ENCODE results near the gene PIK3R3.

The PIK3R3 gene

DNA sequence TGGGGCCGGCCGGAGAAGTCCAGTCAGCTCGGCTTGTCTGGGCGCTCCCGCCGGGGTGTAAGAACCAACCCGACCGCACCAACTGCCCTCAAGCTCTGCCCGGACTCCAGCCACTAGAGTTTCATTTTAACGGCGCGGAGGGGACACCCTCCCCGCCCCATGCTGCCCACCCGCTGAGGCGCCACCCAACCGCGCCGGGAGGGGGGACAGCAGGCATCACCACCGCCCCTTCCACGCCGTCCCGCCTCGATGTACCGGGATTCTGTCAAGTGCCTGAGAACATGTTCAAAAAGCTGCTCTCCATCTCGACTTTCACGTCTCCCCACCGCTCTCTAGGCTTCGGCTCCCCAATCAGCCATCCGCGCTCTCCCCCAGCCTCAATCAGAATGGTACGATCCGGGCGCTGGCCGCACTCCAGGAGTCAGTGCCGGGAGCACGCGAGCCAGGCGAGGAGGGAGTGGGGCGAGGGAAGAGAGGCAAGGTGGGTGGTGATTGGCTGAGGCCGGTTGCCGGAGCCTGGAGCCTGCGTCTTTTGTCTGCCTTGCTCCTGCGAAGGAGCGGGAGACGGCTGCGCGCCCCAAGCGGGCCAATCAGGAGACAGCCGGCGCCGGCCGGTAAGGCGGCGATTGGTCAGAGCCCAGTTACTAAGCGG lies at the start of gene PIK3R3:
PIK3R3 (minus strand) TSS at position 101 of the 652 bp plus-strand sequence. CDS start 677 bp downstream, outside the sequence.
- DNase-seq (ENCODE audit: low read depth in 3 of 3) = peak; percentile 67 to 68 (median 68)

DNA sequence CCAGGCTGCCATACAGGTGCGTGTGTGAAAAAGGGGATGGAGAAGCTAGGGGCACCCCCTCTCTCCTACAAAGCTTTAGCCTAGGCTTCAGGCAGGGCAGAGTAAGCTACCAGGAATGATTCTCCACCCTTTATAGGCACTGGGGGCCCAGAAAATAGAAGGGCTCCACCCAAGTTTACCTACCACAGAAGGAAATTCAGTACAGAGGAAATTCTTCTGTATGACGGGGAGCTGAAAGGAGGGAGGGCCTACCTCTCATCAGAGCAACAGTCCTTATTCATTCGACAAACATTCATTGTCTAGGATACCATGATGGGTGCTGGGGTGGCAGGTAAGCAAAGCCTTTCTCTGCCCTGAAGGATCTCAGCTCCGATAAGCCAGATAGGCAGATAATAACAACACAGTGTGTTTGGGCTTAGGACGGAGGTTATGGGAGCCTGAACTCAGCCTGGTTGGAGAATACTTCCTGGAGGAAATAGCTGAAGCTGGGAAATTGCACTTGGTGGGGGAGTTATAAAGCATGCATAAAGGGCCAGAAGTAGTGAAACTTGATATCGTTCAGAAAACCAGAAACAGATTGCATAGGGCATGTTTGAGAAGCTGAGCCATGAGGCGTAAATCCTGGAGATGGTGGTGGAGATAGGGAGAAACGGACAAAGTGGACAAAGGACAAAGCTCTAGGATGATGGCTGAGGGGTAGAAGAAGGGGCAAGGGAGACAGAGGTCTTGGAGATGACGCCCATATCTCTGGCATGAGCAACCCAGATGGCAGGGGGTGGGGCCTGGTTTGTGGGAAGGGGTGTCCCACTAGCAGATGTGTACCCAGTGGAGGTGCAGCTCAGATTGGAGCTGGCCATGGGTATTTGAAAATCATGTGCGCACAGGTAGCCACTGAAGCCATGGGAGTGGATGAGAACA lies 49.2 kb upstream of the PIK3R3 start:
- no peak for DNase-seq (ENCODE audit: low read depth in 3 of 3)

DNA sequence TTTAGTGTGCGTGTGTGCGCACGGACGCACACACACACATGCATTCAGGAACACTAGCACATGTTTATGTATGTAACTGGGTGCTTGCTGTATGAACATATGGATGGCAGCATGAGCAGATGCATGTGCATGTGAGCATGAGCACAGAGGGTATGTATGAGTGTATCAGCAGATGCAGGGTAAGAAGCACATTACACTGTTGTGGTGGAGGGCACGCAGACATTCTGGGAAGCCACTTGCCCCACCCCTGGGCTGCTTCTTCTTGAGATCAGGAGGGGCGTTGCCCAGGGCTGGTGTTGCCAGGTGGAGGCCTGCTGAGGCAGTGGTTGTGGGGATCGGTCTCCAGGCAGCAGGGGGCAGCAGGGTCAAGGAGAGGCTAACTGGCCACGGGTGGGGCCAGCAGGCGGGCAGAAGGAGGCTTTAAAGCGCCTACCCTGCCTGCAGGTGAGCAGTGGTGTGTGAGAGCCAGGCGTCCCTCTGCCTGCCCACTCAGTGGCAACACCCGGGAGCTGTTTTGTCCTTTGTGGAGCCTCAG lies 47.7 kb upstream of the PIK3R3 start:
- no peak for DNase-seq (ENCODE audit: low read depth in 3 of 3)

DNA sequence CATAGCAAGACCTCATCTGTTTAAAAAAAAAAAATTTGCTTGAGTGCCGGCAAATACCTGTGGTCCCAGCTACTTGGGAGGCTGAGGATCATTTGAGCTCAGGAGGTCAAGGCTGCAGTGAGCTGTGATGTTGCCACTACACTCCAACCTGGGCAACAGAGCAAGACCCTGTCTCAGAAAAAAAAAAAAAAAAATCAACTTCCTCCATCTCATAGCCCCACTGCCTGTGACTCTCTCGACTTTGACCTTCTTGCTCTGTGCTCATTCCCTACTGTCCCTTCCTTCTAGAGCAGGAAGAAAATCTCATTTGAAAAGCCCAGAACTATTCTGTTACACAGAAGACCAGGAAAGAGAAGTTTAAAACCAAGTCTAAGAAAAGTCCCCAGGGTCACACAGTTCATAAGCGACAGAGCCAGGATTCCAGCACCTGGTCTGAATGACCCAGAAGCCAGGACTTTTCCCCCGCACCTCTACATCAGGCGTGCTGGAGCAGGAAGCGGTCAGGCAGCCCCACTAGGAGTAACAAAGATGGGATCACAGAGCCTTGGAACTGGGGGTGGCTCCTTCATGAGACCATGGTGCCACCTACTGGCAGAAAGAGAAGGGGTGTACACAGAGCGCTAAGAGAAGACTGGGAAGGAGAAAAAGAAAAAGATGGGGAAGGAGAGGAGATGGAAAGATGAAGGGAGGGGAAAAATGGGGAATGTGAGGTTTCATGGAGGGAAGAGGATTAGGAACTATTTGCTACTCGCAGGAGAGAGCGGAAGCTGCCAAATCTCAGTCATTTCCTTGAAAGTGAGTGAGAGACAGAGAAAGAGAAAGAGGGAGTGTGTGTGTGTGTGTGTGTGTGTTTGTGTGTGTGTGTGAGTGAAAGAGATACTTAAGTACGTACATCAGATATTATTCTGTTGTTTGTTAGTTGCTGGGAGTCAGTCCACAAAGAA lies 47.0 kb upstream of the PIK3R3 start:
- DNase-seq (ENCODE audit: low read depth in 3 of 3) = peak in 1 of 3 experiments; percentile 32

DNA sequence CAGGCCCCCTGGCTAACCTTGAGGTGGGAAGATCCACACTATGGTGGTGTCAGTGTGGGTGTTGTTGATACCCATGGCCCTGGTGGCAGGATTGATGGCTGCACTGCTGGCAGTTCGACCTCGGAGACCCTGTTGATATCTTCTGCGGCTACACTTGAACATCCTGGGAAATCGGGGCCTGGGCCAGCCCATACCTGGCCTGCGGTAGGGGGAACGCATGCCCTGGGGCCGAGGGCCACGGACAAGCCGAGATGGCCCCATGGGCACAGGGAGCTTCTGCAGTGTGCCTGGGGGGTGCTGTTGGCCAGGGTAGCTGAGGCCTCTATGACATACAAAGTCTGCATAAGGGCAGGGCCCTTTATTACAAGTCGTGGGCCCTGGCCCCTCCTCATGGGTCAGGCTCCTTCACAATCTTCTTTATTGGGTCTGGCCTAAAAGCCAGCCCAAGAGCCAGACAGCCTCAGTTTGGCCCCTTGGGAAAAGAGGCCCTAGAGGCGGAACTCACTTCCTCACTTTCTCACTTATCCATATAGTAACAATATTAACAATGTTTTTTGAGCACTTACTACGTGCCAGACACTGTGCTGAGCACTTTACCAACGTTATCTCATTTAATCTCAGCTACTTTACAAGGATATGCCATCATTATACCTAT lies 43.9 kb upstream of the PIK3R3 start, which contains the start of gene P3R3URF:
P3R3URF (minus strand) TSS at position 278 of the 655 bp plus-strand sequence; CDS start at position 261, 17 bp downstream.
- no peak for DNase-seq (ENCODE audit: low read depth in 3 of 3)

DNA sequence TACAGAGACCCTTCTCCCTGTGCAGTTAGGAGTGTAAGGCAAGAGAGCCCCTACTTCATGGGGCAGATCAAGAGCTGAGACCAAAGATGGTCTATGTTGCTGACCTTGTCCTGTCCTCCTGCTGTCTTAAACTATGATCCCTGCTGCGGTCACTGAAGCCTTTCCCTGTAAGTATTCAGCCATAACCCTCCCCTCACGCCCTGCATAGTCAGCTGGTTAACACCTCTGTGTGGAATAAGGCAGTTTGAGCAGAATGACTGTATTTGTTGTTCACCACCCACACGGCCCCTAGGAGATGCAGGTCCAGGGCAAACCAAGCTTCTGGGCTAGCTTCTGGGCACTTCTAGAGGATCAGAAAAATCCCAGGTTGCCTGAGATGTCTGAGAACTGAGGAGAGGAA lies 42.8 kb upstream of the PIK3R3 start:
- DNase-seq (ENCODE audit: low read depth in 3 of 3) = no peak

DNA sequence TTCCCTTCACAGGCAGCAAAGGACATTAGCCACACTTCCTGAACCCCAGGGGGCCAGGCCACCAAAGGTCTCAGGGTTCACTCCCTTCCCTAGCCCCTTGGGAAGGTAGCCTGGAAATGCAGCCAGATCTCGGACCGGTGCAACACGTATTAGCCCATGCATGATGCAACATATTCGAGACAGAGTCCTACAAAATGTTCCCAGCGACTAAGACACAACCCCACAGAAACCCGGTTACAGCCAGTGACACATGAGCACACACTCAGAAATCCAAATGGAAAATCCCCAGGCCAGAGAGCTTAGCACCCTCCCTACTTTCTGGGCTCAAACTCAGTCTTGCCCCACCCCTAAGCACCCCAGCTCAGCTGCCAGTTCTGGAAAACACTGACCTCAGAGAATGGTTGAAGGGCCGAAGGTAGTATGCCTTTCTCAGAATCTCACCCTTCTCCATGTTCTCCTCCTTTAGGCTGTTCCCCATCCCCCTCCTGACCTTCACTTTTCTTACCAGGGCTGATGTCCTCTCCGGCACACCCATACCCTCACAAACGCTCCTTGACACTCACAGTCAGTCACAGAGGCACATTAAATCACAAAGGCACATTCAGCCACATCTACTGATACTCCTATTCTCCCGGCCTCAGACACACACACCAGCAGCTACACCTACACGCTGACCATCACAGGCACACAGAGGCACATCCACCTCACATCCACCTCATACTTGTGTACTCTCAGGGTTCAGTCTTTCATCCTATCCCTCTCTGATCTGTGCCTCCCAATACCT lies 42.2 kb upstream of the PIK3R3 start, which contains the start of gene TSPAN1:
TSPAN1 (plus strand) TSS at position 640 of the 784 bp plus-strand sequence. CDS start 6,021 bp downstream, outside the sequence.
- DNase-seq (ENCODE audit: low read depth in 3 of 3) = no peak

DNA sequence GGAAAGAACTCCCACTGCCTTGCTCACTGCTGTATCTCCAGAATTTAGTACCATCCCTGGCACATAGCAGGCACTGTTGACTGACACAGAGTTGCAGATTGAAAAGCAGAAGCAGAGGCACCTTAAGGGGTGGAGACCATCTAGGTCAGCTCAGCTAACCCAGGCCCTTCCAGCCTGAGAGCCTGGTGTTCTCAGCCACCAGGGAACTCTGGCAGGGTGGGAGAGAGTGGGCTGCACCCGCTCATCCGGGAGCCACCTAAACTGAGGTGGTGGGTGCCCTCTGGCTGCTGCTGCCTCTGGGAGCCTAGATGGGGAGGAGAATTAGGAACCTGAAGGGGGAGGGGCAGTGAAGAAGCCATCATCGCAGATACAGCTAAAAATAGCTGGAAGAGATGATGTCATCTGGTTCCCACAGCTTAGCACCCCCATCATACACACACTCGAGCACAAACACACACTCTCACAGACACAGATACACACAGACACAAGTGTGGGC lies 41.0 kb upstream of the PIK3R3 start:
- DNase-seq (ENCODE audit: low read depth in 3 of 3) = no peak

DNA sequence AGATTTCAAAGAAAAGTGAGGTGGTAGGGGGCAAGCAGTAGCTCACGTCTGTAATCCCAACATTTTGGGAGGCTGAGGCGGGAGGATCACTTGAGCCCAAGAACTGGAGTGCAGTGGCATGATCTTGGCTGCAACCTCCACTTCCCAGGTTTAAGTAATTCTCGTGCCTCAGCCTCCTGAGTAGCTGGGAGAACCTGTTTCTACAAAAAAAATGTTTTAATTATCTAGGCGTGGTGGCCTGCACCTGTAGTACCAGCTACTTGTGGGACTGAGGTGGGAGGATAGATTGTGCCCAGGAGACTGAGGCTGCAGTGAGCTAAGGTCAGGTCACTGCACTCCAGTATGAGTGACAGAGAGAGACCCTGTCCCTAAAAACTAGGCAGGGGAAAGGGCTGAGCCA lies 39.9 kb upstream of the PIK3R3 start:
- no peak for DNase-seq (ENCODE audit: low read depth in 3 of 3)

DNA sequence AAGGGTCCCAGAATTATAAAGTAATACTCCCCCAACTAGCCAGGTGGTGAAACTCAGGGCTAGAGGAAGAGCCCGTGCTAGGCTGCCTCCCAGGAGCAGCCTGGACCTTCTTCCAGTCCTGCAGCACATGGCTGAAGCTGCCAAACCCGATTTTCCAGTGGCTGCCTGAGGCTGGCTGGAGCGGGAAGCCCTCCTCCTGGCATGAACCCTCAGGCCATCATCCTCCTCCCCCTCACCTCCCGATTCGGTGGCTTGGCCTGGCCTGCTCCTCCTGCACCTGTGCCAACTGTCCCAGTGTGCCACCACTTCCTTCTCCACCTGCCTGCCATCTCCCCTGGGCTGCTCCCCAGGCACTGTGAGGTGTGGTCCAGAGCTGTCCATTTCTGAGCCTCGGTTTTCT lies 39.4 kb upstream of the PIK3R3 start:
- no peak for DNase-seq (ENCODE audit: low read depth in 3 of 3)

DNA sequence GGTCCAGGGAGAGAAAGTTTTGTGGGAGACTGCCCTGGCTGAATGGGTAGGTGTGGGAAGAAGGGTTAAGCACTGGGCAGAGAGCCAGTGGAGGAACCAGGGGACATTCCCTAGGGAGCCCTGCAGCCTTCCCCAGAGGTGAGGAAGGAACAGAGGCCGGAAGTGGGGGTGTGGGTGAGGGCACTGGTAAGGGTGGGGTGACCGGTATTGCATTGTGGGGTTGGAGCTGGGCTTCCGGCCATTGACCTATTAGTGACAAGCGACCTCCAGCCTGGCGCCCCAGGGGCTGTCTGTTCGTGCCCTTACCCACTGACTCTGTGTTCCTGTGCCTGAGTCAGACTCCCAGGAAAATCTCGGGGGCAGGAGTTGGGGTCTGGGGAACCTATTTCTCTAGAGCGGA lies 38.9 kb upstream of the PIK3R3 start:
- no peak for DNase-seq (ENCODE audit: low read depth in 3 of 3)

DNA sequence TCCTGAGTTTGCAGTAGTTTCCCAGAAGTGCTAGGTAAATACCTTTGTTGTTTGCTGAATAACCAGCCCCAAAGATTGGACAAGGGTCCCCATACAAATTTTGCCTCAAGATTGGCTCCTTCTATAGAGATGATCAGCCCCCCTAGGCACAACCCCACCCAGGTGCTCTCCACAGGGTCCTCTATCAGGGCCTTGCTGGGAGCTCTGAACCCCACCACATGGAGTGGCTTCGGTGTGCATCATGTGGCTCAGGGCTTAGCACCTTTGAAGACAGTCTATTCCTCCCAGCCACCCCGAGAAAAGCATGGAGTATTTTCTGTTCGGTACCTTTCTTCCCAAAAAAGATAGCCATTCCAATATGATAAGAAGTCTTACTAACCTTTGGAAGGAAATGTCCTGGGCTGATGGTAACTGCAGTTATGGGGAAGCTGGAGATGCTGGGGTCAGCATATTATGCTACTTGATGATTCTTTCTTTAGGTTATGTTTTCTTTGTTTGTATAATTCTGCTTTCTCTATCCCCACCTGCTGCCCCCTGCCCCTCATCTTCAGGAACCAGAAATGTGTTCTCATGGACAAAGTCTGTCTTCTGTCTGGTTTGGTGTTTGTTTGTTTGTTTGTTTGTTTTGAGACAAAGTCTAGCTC lies 37.5 kb upstream of the PIK3R3 start:
- DNase-seq (ENCODE audit: low read depth in 3 of 3) = no peak

DNA sequence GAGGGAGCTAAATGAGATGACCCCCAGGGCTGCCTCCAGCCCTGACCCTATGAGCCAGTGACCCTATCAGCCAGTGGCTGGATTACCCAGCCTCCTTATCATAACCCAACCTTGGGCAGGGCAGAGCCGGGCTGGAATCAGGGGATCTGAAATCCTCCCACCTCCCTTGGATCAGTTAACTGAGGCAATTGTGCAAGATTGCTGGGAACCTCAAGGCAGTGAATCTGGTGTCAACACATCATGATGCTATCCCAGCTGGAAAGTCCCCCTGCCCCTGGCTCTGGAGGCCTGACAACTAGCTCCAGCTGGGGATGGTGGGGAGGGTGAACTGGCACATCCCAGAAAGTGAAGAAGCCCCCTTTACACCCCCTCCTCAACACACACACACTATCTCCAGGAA lies 36.0 kb upstream of the PIK3R3 start:
- no peak for DNase-seq (ENCODE audit: low read depth in 3 of 3)

DNA sequence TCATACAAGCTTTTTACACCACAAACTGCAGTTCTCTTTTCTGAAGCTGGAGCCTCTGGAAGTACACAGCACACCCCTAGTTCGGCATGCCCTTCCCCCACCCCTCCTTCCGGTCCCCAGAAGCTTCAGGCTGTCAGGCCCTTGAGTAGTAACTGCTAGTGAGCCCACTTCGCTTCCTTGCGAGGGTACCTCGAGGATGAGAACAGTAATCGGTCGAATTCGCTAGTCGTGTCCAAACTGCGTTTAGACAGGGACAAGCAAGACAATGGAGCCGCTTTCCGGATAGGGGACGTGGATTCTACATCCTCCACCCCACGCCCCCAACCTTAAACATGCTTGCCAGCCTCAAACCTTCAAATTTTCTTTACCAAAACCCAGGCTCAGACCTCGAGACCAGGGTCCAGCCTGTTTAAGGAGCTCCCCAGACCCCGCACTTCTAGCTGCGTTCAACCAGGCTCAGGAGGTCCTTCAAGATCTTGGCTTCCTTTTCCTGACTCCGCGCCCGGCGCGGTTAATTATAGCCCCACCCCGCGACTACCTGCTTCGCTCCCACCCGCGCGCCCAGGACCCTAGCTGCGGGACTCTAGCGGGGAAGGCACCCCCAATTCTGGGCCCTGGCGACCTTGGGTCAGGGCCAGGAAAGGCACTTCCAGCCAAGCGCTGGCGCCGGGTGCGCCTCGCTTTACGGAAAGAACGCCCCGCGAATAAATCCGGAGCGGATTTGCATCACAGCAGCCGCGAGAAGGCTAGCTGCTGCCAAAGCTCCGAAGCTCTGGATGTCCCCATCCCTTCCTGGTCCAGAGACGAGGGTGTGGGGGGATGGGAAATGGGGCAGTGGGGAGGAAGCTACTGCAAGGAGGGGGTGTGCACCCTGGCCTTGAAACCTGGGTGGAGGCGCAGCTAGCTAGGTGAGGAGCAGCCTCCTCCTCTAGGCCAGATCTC lies 34.4 kb upstream of the PIK3R3 start:
- peak; percentile 3 to 23 (median 21) for DNase-seq (ENCODE audit: low read depth in 3 of 3)

DNA sequence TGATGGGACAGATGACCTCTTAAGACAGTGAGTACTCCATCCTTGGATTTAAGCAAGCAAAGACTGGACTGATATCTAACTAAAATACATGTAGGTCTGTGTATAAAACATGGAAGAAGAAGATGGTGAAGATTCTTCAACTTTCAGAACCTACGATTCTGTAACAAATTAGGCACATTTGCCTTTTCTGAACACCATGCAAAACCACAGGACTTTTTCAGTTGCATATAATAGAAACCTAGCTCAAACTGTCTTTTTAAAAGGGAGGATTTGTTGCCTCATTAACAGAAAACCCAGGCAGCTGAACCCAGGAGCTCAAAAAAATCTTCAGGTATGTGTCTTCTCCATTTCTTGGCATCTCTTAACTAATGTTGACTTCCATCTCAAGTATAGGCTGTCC lies 27.8 kb upstream of the PIK3R3 start:
- DNase-seq (ENCODE audit: low read depth in 3 of 3) = no peak

DNA sequence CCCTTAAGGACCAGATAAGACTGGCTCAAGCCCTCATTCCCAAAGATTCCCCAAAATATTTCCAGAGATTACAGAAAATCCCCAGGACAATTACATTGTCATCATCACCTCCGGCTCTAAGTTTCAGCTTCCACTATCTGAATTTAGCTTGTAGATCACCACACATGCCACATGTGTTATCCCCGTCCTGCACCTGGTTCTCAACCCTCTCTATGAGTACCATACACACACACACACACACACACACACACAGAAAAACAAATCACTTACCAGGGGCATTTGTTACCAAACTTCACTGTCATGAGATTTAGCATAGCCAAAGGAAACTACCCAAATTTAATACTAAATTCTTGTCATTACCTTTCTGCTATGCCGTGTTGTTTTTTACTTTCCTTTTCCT lies 27.1 kb upstream of the PIK3R3 start:
- no peak for DNase-seq (ENCODE audit: low read depth in 3 of 3)

DNA sequence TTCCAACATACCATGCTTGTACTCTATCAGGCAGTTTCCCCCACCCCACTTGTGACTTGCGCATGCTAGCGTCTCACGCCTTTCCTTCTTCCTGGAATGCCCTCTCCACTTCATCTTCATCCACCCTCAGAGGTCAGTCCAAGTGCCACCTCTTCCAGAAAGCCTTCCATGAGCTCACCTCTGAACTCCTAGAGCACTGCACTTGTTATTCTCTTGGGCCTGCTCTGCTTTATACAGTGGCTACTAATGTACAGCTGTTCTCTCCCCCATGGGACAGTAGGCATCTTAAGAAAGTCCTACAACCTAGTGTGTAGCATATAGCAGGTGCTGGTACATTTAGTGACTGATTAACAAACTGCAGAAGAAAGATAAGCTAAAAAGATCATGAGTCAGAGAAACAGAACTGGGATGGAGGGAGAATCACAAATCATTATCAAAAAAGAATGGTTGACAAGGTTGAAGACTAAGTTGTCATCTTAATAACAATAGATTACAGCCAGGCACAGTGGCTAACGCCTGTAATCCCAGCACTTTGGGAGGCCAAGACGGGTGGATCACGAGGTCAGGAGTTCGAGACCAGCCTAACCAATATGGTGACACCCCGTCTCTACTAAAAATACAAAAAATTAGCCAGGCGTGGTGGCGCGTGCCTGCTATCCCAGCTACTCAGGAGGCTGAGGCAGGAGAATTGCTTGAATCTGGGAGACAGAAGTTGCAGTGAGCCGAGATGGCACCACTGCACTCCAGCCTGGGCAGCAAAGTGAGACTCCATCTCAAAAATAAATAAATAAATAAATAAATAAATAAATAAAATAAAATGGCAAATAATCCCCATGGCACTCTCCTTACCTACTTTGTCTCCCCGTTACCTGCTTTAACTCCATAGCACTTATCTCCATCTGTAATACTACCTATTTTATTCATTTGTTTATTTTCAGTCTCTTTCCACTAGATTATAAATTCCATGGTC lies 26.2 kb upstream of the PIK3R3 start:
- no peak for DNase-seq (ENCODE audit: low read depth in 3 of 3)

Data from stimulated activated CD4-positive, alpha-beta T cell treated with anti-CD3 and anti-CD28 coated beads, TNF-alpha, amount 100 ng/mL, for 4 hours (primary cell).